ENCODE results near the gene TRUB1.

Gene TRUB1

GRCh38 chr10:114923551-114923950, 14.4 kb upstream of the TRUB1 start:
- no peak for TF ChIP-seq CTCF (IDR thresholded peaks at IDR 0.05; ENCODE audit: low read depth, low read length, missing control alignments)
- DNase-seq (ENCODE audit: low read depth), result no peak
- no peak overlapping the region for H3K4me3 ChIP-seq (ENCODE audit: low read depth, low read length)

- DNase-seq (ENCODE audit: low read depth), result no peak
- H3K4me3 ChIP-seq (ENCODE audit: low read depth, low read length), result no peak overlapping the region
- TF ChIP-seq CTCF (IDR thresholded peaks at IDR 0.05; ENCODE audit: low read depth, low read length, missing control alignments), result no peak
Observed at GRCh38 chr10:114925587-114926586, 12.1 kb upstream of the TRUB1 start.

GRCh38 chr10:114928818-114929217, 9.2 kb upstream of the TRUB1 start:
- no peak for TF ChIP-seq CTCF (IDR thresholded peaks at IDR 0.05; ENCODE audit: low read depth, low read length, missing control alignments)
- no peak for DNase-seq (ENCODE audit: low read depth)
- no peak overlapping the region for H3K4me3 ChIP-seq (ENCODE audit: low read depth, low read length)

GRCh38 chr10:114930320-114930719, 7.7 kb upstream of the TRUB1 start:
- no peak for TF ChIP-seq CTCF (IDR thresholded peaks at IDR 0.05; ENCODE audit: low read depth, low read length, missing control alignments)

GRCh38 chr10:114931072-114931679, 6.8 kb upstream of the TRUB1 start:
- no peak for TF ChIP-seq CTCF (IDR thresholded peaks at IDR 0.05; ENCODE audit: low read depth, low read length, missing control alignments)
- no peak overlapping the region for H3K4me3 ChIP-seq (ENCODE audit: low read depth, low read length)
- DNase-seq (ENCODE audit: low read depth), result no peak

More at GRCh38 chr10:114930320-114930719, 7.7 kb upstream of the TRUB1 start:
- H3K4me3 ChIP-seq (ENCODE audit: low read depth, low read length), result no peak overlapping the region
- no peak for DNase-seq (ENCODE audit: low read depth)

GRCh38 chr10:114932225-114932624, 5.8 kb upstream of the TRUB1 start:
- TF ChIP-seq CTCF (IDR thresholded peaks at IDR 0.05; ENCODE audit: low read depth, low read length, missing control alignments), result no peak
- no peak overlapping the region for H3K4me3 ChIP-seq (ENCODE audit: low read depth, low read length)
- DNase-seq (ENCODE audit: low read depth), result no peak

All from GM12864 (cell line).